ENCODE measurements around the gene LGR5. TPM values are rescaled to one million over a fixed set of nuclear protein-coding genes. Genes with fewer than 3 reads are reported as not detected.

LGR5 gene
- total RNA-seq, 6 experiments from 2014 or later, result not detected

DNA sequence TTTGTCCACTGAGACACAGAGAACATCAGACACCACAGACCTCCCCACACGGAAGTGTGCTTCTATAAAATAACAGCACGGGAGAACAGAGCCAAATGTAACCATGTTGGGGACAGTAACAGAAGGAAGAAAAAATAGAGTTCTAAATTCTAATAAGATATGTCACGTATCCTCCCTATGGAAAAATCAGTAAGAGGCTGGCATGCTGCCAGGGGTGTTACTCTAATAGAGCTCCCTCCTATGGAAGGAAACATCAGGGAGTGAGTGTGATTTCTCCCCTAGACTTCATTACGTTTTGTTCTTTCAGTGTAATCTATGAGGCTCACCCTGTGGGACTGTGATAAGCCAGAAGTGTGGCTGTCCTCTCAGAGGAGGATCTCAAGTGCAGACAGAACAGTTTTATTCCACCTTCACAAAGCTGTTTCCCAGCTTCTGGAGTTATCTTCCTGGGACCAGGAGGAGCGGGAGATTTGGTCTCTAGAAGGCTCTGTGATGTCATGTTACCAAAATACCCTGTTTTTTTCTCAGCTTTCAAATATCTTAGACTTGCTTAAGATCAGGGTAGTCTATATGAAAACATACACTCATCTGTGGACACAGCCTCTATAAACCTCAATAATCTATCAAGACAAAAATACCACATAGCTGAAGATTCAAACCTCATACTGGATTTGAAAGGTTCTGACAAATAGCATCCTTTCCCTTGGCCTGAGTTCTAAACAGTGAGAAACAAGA is 154.8 kb downstream of the LGR5 start:
- Mint-ChIP-seq H3K9me3 (no peaks in the 10 kb centered on the region), H3K36me3 (ENCODE audit: low read depth) (no peaks in the 10 kb centered on the region), H3K4me3 (no peak overlapping the region; the same call in 1 of the 2 replicates), H3K27me3 (ENCODE audit: insufficient read depth) (peaks cover 7% of the 10 kb centered on the region), H3K27ac (no peak overlapping the region), H3K4me1 (ENCODE audit: low read depth) (peaks cover 17% of the 10 kb centered on the region)
- TF ChIP-seq, protein P1, sequence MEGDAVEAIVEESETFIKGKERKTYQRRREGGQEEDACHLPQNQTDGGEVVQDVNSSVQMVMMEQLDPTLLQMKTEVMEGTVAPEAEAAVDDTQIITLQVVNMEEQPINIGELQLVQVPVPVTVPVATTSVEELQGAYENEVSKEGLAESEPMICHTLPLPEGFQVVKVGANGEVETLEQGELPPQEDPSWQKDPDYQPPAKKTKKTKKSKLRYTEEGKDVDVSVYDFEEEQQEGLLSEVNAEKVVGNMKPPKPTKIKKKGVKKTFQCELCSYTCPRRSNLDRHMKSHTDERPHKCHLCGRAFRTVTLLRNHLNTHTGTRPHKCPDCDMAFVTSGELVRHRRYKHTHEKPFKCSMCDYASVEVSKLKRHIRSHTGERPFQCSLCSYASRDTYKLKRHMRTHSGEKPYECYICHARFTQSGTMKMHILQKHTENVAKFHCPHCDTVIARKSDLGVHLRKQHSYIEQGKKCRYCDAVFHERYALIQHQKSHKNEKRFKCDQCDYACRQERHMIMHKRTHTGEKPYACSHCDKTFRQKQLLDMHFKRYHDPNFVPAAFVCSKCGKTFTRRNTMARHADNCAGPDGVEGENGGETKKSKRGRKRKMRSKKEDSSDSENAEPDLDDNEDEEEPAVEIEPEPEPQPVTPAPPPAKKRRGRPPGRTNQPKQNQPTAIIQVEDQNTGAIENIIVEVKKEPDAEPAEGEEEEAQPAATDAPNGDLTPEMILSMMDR (IDR thresholded peaks at IDR 0.05), result no peak
- DNase-seq, result no peak

DNA sequence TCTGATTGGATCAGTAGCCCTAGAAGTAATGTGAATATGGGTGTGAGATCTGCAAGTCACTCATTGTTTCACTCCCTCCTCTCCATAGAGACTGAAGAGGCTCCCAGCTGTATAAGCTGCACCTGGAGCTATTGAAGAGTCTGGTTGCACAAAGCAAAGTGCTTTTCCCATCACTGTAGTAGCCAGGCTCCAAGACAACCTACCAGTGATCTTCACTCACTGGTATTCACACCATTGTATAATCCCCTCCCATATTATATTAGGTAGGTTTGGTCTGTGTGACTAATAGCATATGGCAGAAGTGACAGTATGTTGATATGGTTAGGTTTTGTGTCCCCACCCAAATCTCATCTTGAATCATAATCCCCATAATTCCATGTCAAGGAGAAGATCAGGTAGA is 159.6 kb downstream of the LGR5 start:
- peaks cover 9% of the 10 kb centered on the region for H3K4me1 Mint-ChIP-seq (ENCODE audit: low read depth)
- H3K27ac Mint-ChIP-seq, result no peak overlapping the region
- H3K4me3 Mint-ChIP-seq, result no peak overlapping the region
- H3K36me3 Mint-ChIP-seq (ENCODE audit: low read depth), result no peaks in the 10 kb centered on the region
- H3K27me3 Mint-ChIP-seq (ENCODE audit: insufficient read depth), result peaks cover 11% of the 10 kb centered on the region
- H3K9me3 Mint-ChIP-seq, result no peaks in the 10 kb centered on the region
- DNase-seq, result no peak
- TF ChIP-seq, protein P1 (IDR thresholded peaks at IDR 0.05), result no peak

DNA sequence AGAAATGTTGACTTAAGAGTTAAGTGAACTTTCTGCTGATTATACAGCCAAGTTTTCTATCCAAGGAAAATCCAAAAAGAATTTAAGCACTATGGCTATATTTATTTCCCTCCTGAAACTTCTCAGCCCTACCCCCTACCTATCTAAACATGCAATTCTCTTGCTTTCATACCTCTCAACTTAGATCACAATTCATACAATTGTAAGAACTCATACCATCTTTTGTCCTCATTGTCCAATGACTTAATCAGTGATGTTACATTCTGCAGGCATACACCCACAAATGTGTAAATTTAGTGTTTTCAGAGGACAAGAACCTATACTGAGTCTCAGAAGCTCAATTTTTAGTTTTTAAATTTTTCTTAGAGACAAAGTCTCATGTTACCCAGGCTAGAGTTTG is 161.9 kb downstream of the LGR5 start:
- peaks cover 7% of the 10 kb centered on the region for H3K27me3 Mint-ChIP-seq (ENCODE audit: insufficient read depth)
- H3K4me1 Mint-ChIP-seq (ENCODE audit: low read depth), result peaks cover 9% of the 10 kb centered on the region
- TF ChIP-seq, protein P1 (IDR thresholded peaks at IDR 0.05), result no peak
- DNase-seq, result no peak
- no peak overlapping the region for H3K4me3 Mint-ChIP-seq
- H3K36me3 Mint-ChIP-seq (ENCODE audit: low read depth), result peaks cover 17% of the 10 kb centered on the region
- H3K9me3 Mint-ChIP-seq, result no peaks in the 10 kb centered on the region
- no peak overlapping the region for H3K27ac Mint-ChIP-seq

DNA sequence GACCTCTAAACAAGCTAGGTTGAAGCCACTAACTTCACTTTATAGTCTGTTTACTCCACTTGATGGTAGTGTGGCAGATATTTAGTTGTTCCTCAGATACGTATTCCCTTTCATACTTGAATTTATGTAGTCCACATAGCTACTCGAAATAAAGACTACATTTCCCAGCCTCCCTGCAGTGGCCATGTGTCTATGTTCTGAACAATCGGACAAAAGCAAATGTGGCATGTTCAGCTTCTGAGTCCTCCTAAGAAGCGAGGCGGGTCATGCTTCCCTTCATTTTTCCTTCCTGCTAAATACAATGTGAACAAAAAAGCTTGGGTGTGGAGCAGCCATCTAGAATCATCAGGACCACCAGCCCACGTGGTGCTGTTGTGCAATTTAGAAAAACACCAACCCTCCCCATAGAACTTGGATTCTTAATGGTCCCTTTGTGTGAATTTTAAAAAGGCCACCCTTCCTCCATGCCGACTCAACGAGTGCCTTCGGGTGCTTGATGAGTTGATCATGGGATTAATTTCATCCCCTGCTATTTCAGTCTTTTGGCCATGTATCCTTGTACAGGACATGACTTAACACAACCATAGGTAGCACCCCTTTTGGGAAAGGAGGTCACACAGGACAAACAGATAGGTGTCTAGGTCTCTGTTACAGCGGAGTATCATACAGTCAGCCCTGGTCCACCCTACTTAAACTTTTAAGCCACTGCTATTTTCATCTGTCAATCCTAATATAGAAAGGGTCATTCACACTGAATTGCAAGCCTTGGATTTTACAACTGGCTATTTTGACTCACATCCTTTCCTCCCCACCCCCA is 163.4 kb downstream of the LGR5 start:
- H3K27ac Mint-ChIP-seq, result no peak overlapping the region
- no peak for DNase-seq
- H3K4me1 Mint-ChIP-seq (ENCODE audit: low read depth), result peaks cover 9% of the 10 kb centered on the region
- no peaks in the 10 kb centered on the region for H3K9me3 Mint-ChIP-seq
- H3K27me3 Mint-ChIP-seq (ENCODE audit: insufficient read depth), result peaks cover 7% of the 10 kb centered on the region
- TF ChIP-seq, protein P1 (IDR thresholded peaks at IDR 0.05), result no peak
- no peak overlapping the region for H3K4me3 Mint-ChIP-seq
- H3K36me3 Mint-ChIP-seq (ENCODE audit: low read depth), result peaks cover 29% of the 10 kb centered on the region

DNA sequence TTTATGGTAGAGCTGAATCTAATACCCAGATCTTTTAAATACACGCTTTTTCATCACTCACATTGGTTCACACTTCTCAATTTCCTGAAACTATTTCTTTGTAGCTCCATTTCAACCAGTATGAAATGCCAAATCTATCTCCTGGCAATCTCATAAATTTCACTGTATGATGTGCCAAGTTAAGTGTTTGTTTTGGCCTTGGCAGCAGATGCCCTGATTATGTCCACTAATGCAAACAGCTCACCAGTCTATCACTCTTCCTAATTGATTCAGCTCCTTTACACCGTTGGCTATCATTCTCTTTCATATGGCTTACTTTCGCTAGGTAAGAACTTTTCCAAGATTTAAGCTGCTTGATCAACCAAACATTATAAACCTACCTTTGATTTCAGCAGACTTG is 165.4 kb downstream of the LGR5 start:
- Mint-ChIP-seq H3K4me3 (no peak overlapping the region), H3K27me3 (ENCODE audit: insufficient read depth) (peaks cover 3% of the 10 kb centered on the region), H3K27ac (no peak overlapping the region), H3K36me3 (ENCODE audit: low read depth) (peaks cover 40% of the 10 kb centered on the region), H3K4me1 (ENCODE audit: low read depth) (peaks cover 9% of the 10 kb centered on the region), H3K9me3 (no peaks in the 10 kb centered on the region)
- TF ChIP-seq, protein P1 (IDR thresholded peaks at IDR 0.05), result no peak
- DNase-seq, result no peak
